Measurements from ENCODE around the gene OR10G4. TPM values are rescaled to one million over a fixed set of nuclear protein-coding genes. Genes with fewer than 3 reads are reported as not detected.
"Not testable (repeated sequence)": the region's sequence is repeated elsewhere in the genome, so short reads cannot be mapped to it uniquely, and the experiment has no call there.

The OR10G4 gene
- polyA plus RNA-seq, 1 donor (not counting 4 experiments of a cell fraction or from before 2014, with no cell fraction given) = not detected

DNA sequence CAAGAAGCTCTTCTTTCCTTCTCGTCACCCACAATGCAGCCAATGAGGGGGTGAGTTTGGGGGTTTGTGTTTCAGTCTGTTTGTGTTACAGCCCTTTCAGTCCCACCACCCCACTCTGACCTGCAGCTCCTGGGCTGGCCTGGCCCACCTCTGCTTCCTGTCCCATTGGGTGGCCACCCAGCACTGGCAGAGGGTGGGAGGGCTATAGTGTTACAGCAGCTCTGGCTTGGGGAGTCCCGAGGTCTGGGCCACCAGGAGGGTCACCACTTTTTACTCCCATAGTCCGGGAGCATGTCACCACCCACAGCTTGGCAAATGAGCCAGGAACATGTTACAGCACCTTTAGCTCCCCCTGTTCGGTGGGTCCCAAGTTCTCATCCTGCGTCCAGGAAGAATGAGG, 33.5 kb upstream of the OR10G4 start:
- Histone ChIP-seq H3K9me1 (ENCODE audit: control insufficient read depth, extremely low read depth, insufficient read depth, low read length) (no peaks in the 10 kb centered on the region), H3K4me1 (ENCODE audit: control insufficient read depth, extremely low read depth, insufficient read depth, low read length) (peaks cover 20% of the 10 kb centered on the region), H3K9ac (ENCODE audit: control insufficient read depth, extremely low read depth, insufficient read depth, low read length) (no peak overlapping the region), H3K36me3 (ENCODE audit: control insufficient read depth in 2 of 2, extremely low read depth in 1 of 2, insufficient read depth in 2 of 2, low read length in 2 of 2) (no peaks in the 10 kb centered on the region), H3K27me3 (ENCODE audit: control insufficient read depth, extremely low read depth, insufficient read depth, low read length) (no peaks in the 10 kb centered on the region), H3K79me2 (ENCODE audit: control insufficient read depth, insufficient read depth, low read length) (no peaks in the 10 kb centered on the region), H3K4me2 (ENCODE audit: control insufficient read depth, extremely low read depth, insufficient read depth, low read depth, low read length) (no peak overlapping the region), H2AFZ (ENCODE audit: control insufficient read depth, low read length) (no peak overlapping the region), H3K27ac (ENCODE audit: control insufficient read depth, insufficient read depth, low read length) (no peak overlapping the region), H3K4me3 (ENCODE audit: control insufficient read depth in 2 of 3, extremely low read depth in 1 of 3, insufficient read depth in 2 of 3, low read depth in 1 of 3, low read length in 3 of 3) (no peak overlapping the region), H4K20me1 (ENCODE audit: control insufficient read depth, extremely low read depth, insufficient read depth, low read length) (no peaks in the 10 kb centered on the region), H3K9me3 (ENCODE audit: control insufficient read depth, low read depth, low read length) (no peaks in the 10 kb centered on the region)
- dilution Hi-C loops (cut with MboI; ENCODE audit: extremely low pct_ligation_motif_present, low sequenced_read_pairs) = no loop called here
- TF ChIP-seq, protein P1, sequence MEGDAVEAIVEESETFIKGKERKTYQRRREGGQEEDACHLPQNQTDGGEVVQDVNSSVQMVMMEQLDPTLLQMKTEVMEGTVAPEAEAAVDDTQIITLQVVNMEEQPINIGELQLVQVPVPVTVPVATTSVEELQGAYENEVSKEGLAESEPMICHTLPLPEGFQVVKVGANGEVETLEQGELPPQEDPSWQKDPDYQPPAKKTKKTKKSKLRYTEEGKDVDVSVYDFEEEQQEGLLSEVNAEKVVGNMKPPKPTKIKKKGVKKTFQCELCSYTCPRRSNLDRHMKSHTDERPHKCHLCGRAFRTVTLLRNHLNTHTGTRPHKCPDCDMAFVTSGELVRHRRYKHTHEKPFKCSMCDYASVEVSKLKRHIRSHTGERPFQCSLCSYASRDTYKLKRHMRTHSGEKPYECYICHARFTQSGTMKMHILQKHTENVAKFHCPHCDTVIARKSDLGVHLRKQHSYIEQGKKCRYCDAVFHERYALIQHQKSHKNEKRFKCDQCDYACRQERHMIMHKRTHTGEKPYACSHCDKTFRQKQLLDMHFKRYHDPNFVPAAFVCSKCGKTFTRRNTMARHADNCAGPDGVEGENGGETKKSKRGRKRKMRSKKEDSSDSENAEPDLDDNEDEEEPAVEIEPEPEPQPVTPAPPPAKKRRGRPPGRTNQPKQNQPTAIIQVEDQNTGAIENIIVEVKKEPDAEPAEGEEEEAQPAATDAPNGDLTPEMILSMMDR (optimal IDR thresholded peaks at IDR 0.05 in 1 of 3, IDR thresholded peaks at IDR 0.05 in 1 of 3, conservative IDR thresholded peaks at IDR 0.05 in 1 of 3; ENCODE audit: extremely low read depth in 1 of 3, insufficient read depth in 2 of 3, low read length in 3 of 3) = no peak
- no peak for TF ChIP-seq EZH2 (IDR thresholded peaks at IDR 0.05; ENCODE audit: low read length)
- FAIRE-seq (no peak), DNase-seq (ENCODE audit: low read depth, low spot score) (no peak)

DNA sequence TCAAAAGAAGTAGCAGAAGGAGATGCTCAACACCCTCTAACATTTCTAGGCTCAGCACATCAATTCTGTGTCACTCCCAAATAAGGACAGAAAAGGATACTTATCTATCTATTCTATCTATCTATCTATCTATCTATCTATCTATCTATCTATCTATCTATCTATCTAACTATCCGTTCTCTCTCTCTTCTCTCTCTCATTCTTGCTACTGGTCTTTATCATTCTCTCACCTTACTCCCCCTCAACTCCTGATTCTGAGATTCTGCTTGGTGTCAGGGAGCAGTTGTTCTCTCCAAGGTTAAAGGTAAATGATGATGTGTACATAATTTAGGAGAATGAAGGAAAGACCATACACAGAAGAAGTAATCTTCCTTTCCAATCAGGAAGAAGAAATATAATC, 17.7 kb upstream of the OR10G4 start, which contains the start of gene OR10G6:
OR10G6 (minus strand) TSS at position 43 of the 400 bp plus-strand sequence; CDS start at position 43, 0 bp downstream.
- Histone ChIP-seq H3K9ac (ENCODE audit: control insufficient read depth, extremely low read depth, insufficient read depth, low read length) (no peak within 1 kb of the TSS), H3K9me3 (ENCODE audit: control insufficient read depth, low read depth, low read length) (no peaks in the 10 kb centered on the region), H3K4me2 (ENCODE audit: control insufficient read depth, extremely low read depth, insufficient read depth, low read depth, low read length) (no peak within 1 kb of the TSS), H3K4me1 (ENCODE audit: control insufficient read depth, extremely low read depth, insufficient read depth, low read length) (no peaks in the 10 kb centered on the region), H3K27me3 (ENCODE audit: control insufficient read depth, extremely low read depth, insufficient read depth, low read length) (no peaks in the 10 kb centered on the region), H3K9me1 (ENCODE audit: control insufficient read depth, extremely low read depth, insufficient read depth, low read length) (no peaks in the 10 kb centered on the region), H3K4me3 (ENCODE audit: control insufficient read depth in 2 of 3, extremely low read depth in 1 of 3, insufficient read depth in 2 of 3, low read depth in 1 of 3, low read length in 3 of 3) (no peak within 1 kb of the TSS), H3K79me2 (ENCODE audit: control insufficient read depth, insufficient read depth, low read length) (no peaks in the 10 kb centered on the region), H3K27ac (ENCODE audit: control insufficient read depth, insufficient read depth, low read length) (no peak within 1 kb of the TSS), H2AFZ (ENCODE audit: control insufficient read depth, low read length) (no peak within 1 kb of the TSS), H3K36me3 (ENCODE audit: control insufficient read depth in 2 of 2, extremely low read depth in 1 of 2, insufficient read depth in 2 of 2, low read length in 2 of 2) (no peaks in the 10 kb centered on the region), H4K20me1 (ENCODE audit: control insufficient read depth, extremely low read depth, insufficient read depth, low read length) (no peaks in the 10 kb centered on the region)
- TF ChIP-seq, protein P1 (optimal IDR thresholded peaks at IDR 0.05 in 1 of 3, IDR thresholded peaks at IDR 0.05 in 1 of 3, conservative IDR thresholded peaks at IDR 0.05 in 1 of 3; ENCODE audit: extremely low read depth in 1 of 3, insufficient read depth in 2 of 3, low read length in 3 of 3) = no peak
- TF ChIP-seq EZH2 (IDR thresholded peaks at IDR 0.05; ENCODE audit: low read length) = no peak
- FAIRE-seq (no peak), DNase-seq (ENCODE audit: low read depth, low spot score) (no peak)
- dilution Hi-C loops (cut with MboI; ENCODE audit: extremely low pct_ligation_motif_present, low sequenced_read_pairs) = no loop called here

GRCh38 chr11:124015837-124016236, 3.0 kb downstream of the OR10G4 start:
- H3K27ac ChIP-seq (ENCODE audit: control insufficient read depth, insufficient read depth, low read length); dilution Hi-C loops (cut with MboI; ENCODE audit: extremely low pct_ligation_motif_present, low sequenced_read_pairs): not testable (repeated sequence)

More at GRCh38 chr11:124015837-124016236, 3.0 kb downstream of the OR10G4 start:
- not testable (repeated sequence) for H3K36me3 ChIP-seq (ENCODE audit: control insufficient read depth in 2 of 2, extremely low read depth in 1 of 2, insufficient read depth in 2 of 2, low read length in 2 of 2); H3K9me1 ChIP-seq (ENCODE audit: control insufficient read depth, extremely low read depth, insufficient read depth, low read length); H3K9ac ChIP-seq (ENCODE audit: control insufficient read depth, extremely low read depth, insufficient read depth, low read length); FAIRE-seq; H3K4me3 ChIP-seq (ENCODE audit: control insufficient read depth in 2 of 3, extremely low read depth in 1 of 3, insufficient read depth in 2 of 3, low read depth in 1 of 3, low read length in 3 of 3); H3K4me1 ChIP-seq (ENCODE audit: control insufficient read depth, extremely low read depth, insufficient read depth, low read length); H3K79me2 ChIP-seq (ENCODE audit: control insufficient read depth, insufficient read depth, low read length); H3K27me3 ChIP-seq (ENCODE audit: control insufficient read depth, extremely low read depth, insufficient read depth, low read length); H2AFZ ChIP-seq (ENCODE audit: control insufficient read depth, low read length); H3K4me2 ChIP-seq (ENCODE audit: control insufficient read depth, extremely low read depth, insufficient read depth, low read depth, low read length); H3K9me3 ChIP-seq (ENCODE audit: control insufficient read depth, low read depth, low read length); H4K20me1 ChIP-seq (ENCODE audit: control insufficient read depth, extremely low read depth, insufficient read depth, low read length); DNase-seq (ENCODE audit: low read depth, low spot score)
